Parathyroid adenoma (tissue), 2 donors: Measurements from ENCODE around the gene AMBP.

Experiments
- H2AFZ ChIP-seq: fragments of 300-600 bp; sonication (generic); one replicate; pipeline ENCODE4 v1.7.0; 2017; ENCODE audit warnings: antibody characterized with exemption, mild to moderate bottlenecking
- H3K27ac ChIP-seq: fragments of 300-600 bp; sonication (generic); one replicate; pipeline ENCODE4 v1.7.0; 2017
- H3K27me3 ChIP-seq: fragments of 300-600 bp; sonication (generic); one replicate; pipeline ENCODE4 v1.7.0; 2017; ENCODE audit warnings: low read length; ENCODE audit not compliant: control insufficient read depth, insufficient read depth
- H3K36me3 ChIP-seq: fragments of 300-600 bp; sonication (generic); one replicate; pipeline ENCODE4 v1.7.0; 2017; ENCODE audit warnings: low read length; ENCODE audit not compliant: control insufficient read depth, insufficient read depth
- H3K4me1 ChIP-seq: fragments of 300-600 bp; sonication (generic); one replicate; pipeline ENCODE4 v1.7.0; 2017; ENCODE audit warnings: control low read depth
- H3K4me2 ChIP-seq: fragments of 300-600 bp; sonication (generic); one replicate; pipeline ENCODE4 v1.7.0; 2017; ENCODE audit warnings: low read length
- H3K4me3 ChIP-seq: fragments of 300-600 bp; sonication (generic); one replicate; pipeline ENCODE4 v1.7.0; 2017; ENCODE audit warnings: low read depth, low read length
- H3K79me2 ChIP-seq: fragments of 300-600 bp; sonication (generic); one replicate; pipeline ENCODE4 v1.7.0; 2017; ENCODE audit warnings: control low read depth
- H3K9ac ChIP-seq: fragments of 300-600 bp; sonication (generic); one replicate; pipeline ENCODE4 v1.7.0; 2017; ENCODE audit warnings: mild to moderate bottlenecking
- H3K9me3 ChIP-seq: fragments of 300-600 bp; sonication (generic); one replicate; pipeline ENCODE4 v1.7.0; 2017; ENCODE audit warnings: low read length; ENCODE audit not compliant: control insufficient read depth
- TF ChIP-seq, protein P1 (sequence below): fragments of 300-600 bp; sonication (generic); IDR thresholded peaks from one replicate; pipeline ENCODE4 v1.7.0; 2017; ENCODE audit warnings: antibody characterized with exemption, mild to moderate bottlenecking
- donor health status: primary hyperparathyroidism.

The AMBP gene

DNA sequence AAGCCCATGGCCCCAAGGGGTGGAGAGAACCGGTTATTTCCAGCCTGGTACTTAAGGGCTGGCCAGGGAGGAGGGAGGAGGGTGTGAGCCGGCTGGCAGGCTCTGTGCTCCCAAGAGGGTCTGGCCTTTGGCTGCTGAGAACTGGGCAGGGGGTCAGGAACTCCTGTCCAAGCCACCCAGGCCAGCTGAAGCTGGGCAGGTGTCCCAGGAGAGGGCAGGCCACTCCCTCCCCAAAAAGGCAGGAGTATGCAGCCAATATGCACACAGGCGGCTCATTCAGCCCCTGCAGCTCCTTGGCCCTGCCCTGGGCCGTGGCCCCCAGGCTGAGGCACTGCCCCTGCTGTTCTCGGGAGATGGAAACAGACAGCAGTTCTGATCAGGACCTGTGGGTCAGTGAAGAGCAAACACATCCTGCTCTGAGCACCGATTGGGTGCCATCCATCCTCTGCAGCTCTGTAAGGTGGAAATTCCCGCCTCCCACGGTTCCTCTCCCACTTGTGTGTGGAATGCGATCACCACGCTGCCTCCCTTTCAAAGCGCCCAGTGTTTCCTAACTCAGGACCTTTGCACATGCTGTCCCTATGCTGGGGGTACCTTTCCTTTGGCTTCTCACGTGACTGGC lies 38.1 kb upstream of the AMBP start:
- H3K4me1 ChIP-seq, result no peaks in the 10 kb centered on the region
- no peaks in the 10 kb centered on the region for H3K79me2 ChIP-seq
- no peaks in the 10 kb centered on the region for H3K9me3 ChIP-seq
- no peak overlapping the region for H3K4me2 ChIP-seq
- H3K27ac ChIP-seq, result no peak overlapping the region
- no peak overlapping the region for H3K9ac ChIP-seq
- no peak overlapping the region for H2AFZ ChIP-seq
- TF ChIP-seq, protein P1, sequence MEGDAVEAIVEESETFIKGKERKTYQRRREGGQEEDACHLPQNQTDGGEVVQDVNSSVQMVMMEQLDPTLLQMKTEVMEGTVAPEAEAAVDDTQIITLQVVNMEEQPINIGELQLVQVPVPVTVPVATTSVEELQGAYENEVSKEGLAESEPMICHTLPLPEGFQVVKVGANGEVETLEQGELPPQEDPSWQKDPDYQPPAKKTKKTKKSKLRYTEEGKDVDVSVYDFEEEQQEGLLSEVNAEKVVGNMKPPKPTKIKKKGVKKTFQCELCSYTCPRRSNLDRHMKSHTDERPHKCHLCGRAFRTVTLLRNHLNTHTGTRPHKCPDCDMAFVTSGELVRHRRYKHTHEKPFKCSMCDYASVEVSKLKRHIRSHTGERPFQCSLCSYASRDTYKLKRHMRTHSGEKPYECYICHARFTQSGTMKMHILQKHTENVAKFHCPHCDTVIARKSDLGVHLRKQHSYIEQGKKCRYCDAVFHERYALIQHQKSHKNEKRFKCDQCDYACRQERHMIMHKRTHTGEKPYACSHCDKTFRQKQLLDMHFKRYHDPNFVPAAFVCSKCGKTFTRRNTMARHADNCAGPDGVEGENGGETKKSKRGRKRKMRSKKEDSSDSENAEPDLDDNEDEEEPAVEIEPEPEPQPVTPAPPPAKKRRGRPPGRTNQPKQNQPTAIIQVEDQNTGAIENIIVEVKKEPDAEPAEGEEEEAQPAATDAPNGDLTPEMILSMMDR, result no peak
- no peak overlapping the region for H3K4me3 ChIP-seq
- no peaks in the 10 kb centered on the region for H3K36me3 ChIP-seq
- no peaks in the 10 kb centered on the region for H3K27me3 ChIP-seq

DNA sequence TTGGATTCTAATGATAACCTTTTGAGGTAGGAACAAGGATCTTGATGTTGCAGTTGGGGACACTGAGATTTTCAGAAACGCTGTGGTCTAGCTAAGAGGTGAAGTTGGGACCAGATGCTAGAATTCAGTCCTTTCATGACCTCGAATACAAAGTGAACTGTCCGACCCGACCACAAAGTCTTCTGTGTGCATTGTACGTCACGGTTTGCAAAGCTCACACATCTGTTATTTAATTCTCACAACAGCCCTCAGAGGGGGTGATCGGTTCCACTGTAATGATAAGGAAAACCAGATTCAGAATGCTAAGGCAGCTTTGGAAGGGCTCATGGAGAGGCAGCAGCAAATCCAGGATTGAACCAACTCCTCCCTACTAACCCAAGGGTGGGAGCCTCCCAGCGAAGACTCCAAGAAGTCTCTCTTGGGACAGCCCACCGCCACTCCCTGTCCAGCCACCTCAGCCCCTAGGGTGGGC lies 37.6 kb upstream of the AMBP start:
- H3K4me1 ChIP-seq, result no peaks in the 10 kb centered on the region
- no peak overlapping the region for H3K4me2 ChIP-seq
- H3K9me3 ChIP-seq, result no peaks in the 10 kb centered on the region
- H2AFZ ChIP-seq, result no peak overlapping the region
- H3K9ac ChIP-seq, result no peak overlapping the region
- no peak overlapping the region for H3K4me3 ChIP-seq
- no peak overlapping the region for H3K27ac ChIP-seq
- TF ChIP-seq, protein P1, result no peak
- H3K27me3 ChIP-seq, result no peaks in the 10 kb centered on the region
- H3K36me3 ChIP-seq, result no peaks in the 10 kb centered on the region
- H3K79me2 ChIP-seq, result no peaks in the 10 kb centered on the region

DNA sequence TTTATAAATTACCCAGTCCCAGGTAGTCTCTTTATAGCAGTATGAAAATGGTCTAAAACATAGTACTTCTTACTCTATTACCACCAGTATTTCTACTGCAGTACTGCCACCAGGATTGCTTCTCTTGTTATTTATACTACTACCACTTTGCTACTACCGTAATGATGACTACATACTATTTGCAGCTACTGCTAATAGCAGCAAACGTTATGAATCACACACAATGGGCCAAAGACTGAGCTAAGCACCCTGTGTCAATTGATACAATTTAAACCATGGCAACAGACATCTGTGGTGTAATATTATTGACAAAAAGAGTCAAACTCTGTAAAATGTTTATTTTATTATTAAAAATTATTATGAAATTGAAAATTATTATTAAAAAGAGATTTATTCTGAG lies 36.3 kb upstream of the AMBP start:
- H2AFZ ChIP-seq, result no peak overlapping the region
- no peaks in the 10 kb centered on the region for H3K4me1 ChIP-seq
- H3K27ac ChIP-seq, result no peak overlapping the region
- H3K79me2 ChIP-seq, result no peaks in the 10 kb centered on the region
- no peaks in the 10 kb centered on the region for H3K36me3 ChIP-seq
- H3K9ac ChIP-seq, result no peak overlapping the region
- no peak overlapping the region for H3K4me2 ChIP-seq
- TF ChIP-seq, protein P1, result no peak
- H3K9me3 ChIP-seq, result no peaks in the 10 kb centered on the region
- H3K4me3 ChIP-seq, result no peak overlapping the region
- no peaks in the 10 kb centered on the region for H3K27me3 ChIP-seq

DNA sequence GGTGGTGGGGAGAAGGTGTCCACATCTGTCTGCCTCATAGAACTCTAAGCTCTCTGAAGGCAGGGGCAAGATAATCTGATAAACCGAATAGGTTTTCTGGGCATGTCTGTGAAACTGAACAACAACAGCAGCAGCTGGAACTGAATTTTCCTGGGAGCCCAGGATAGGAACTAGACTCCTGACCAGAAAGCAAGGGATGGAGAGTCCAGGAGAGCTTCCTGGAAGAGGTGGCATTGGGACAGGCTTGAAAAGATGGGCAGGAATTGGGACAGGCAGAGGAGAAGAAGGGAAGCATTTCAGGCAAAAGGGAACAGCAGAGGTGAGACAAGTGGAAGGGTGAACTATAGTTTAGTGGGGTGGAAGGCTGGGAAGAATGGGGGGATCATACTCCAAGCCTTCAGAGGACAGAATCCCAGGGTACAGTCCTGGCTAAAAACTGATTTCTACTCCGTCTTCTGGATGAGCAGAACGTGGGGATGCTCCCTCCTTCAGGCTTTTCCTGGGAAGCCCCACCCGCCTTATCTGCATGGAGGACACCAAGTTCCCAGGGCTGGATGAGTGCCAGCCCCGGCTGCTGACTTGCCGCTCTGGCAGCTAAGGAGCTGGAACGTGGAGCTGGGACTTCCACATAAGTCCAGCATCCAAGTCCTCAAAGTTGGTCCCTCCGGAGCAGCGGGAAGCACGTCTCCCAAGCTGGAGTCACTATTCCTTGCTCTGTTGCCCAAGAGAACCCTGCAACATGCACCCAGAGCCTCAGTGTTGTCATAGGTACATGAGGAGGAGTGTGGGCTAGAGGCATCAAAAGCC lies 34.9 kb upstream of the AMBP start:
- H3K4me2 ChIP-seq, result no peak overlapping the region
- H3K27me3 ChIP-seq, result no peaks in the 10 kb centered on the region
- H3K4me3 ChIP-seq, result no peak overlapping the region
- no peak overlapping the region for H2AFZ ChIP-seq
- no peaks in the 10 kb centered on the region for H3K36me3 ChIP-seq
- TF ChIP-seq, protein P1, result no peak
- H3K27ac ChIP-seq, result peak overlapping the region; percentile 1
- H3K79me2 ChIP-seq, result no peaks in the 10 kb centered on the region
- no peaks in the 10 kb centered on the region for H3K9me3 ChIP-seq
- no peak overlapping the region for H3K9ac ChIP-seq
- no peaks in the 10 kb centered on the region for H3K4me1 ChIP-seq
